NCI-H2196 treated with DMSO at 0.1 percent for 48 hours (cell line): ENCODE results near the gene BPIFB2.
"Not testable (repeated sequence)": the region's sequence is repeated elsewhere in the genome, so short reads cannot be mapped to it uniquely, and the experiment has no call there.

Source experiments
- DNase-seq: peaks from one replicate; lab custom pipeline; 2025; ENCODE audit not compliant: unreplicated experiment; lab: John Stamatoyannopoulos, UW

BPIFB2 gene, protein sequence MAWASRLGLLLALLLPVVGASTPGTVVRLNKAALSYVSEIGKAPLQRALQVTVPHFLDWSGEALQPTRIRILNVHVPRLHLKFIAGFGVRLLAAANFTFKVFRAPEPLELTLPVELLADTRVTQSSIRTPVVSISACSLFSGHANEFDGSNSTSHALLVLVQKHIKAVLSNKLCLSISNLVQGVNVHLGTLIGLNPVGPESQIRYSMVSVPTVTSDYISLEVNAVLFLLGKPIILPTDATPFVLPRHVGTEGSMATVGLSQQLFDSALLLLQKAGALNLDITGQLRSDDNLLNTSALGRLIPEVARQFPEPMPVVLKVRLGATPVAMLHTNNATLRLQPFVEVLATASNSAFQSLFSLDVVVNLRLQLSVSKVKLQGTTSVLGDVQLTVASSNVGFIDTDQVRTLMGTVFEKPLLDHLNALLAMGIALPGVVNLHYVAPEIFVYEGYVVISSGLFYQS

DNA sequence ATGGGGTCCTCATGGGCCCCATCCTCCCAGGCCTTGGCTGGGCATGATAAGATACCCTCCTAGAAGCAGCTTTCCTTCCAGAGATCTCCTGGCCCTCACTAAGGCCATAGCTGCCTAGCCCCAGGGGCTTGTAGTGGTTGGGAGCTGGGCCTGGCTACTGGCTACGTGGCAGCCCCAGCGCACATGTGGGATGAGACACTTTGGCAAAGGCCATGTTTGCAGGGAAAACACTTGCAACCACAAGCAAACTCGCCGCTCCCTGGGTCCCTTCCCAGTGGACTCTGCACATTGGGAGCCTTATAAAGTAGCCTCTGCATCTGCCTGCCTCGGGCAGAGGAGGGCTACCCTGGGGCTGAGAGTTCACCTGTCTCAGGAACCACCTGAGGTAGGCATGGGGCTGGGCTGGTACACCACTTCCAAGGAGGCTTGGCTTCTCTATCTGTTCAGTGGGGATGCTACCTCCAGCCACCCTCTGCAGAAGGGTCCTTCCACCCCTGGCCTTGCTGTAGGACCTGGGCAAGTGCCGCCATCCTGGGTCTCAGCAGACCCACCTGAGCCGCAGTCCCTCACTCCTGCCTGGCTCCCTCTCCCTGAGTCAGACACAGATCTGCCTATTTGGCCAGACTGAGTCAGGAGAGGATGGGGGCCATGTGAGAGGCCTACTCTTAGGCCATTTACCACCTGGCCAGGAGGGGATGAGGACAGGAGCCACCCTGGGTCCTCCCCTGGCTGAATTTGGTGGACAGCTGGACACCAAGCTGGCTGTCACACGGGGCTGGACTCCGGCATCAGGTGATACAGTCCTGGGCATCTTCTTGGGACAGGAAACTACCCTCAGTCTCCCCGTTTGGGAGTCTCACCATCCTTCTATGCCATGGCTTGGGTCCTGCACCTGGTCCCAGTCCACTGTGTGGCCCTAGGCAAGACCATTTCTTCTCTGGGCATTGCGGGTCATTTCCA is at the start of gene BPIFB2:
TSS of gene BPIFB2 (plus strand) at position 329 of the 960 bp plus-strand sequence. CDS start 871 bp downstream, outside the sequence.
- no peak for DNase-seq

DNA sequence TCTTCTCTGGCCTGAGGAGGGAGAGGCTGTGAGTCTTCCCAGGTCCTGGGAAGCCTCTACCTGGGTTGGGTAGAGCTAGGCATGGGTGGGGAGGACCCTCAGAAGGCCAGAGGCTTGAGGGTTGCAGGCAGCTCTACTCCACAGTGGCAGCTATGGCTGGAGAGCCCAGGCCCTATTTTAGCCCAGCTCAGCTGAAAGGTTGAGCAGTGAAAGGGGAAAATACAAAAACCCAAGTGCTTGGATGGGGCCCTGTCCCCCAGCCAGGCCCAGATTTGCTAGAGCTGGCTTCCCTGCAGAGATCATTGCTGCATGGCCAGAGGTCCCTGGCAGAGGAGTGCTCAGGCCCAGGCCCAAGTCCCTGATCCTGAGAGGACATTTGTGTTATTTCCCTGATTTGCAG is 48.9 kb upstream of the BPIFB2 start:
- DNase-seq = no peak

DNA sequence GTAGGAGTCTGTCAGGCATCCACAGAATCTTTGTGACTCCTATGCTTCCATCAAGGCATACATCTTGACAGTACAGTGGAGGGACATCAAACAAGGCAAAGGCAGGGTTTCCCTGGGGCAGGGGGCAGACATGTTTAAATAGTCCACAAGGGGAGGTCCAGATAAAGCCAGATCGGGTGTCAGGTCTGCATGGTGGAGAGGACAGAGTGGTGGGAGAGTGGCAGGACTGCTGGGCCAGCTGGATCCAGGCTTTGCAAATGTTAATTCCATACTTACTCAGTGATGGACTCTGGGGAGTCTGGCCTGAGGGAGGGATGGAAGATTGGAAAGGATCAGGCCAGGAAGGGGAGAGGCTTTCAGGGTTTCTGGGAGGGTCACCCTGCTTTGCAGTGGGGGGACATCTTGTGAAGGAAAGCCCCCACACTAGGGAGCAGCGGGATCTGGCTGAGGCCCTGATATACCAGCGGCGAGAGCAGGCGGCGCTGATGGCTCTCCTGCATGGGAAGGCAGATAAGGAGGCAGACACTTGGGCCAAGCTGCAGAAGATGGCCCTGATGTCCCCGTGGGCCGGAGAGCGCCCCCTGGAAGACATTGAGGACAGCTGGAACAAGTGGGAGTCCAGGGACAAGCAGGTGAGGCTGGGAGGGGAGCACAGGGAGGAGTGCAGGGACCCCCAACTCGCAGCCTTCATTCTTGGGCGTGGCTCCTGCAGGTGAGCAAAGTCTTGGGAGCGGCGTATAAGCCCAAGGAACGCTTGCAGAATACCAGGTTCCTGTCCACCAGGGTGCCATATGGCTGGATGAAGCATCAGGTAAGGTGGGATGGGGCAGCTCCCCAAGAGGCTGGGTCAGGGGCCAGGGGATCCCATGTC is 47.9 kb upstream of the BPIFB2 start:
- no peak for DNase-seq

DNA sequence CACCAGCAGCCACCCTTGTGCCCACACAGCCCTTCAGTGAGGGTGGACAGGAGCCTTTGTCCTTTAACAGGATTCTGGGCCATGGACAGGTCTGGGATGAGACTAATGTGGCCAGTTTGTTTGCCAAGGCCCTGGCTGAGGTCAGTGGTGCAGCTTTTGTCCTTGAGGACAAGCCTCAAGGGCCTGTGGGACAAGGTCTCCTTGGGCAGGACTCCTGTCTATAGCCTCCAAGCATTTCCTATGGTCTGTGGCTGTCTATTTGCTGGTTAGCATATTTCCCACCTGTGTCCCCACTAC is 47.3 kb upstream of the BPIFB2 start:
- DNase-seq = no peak

DNA sequence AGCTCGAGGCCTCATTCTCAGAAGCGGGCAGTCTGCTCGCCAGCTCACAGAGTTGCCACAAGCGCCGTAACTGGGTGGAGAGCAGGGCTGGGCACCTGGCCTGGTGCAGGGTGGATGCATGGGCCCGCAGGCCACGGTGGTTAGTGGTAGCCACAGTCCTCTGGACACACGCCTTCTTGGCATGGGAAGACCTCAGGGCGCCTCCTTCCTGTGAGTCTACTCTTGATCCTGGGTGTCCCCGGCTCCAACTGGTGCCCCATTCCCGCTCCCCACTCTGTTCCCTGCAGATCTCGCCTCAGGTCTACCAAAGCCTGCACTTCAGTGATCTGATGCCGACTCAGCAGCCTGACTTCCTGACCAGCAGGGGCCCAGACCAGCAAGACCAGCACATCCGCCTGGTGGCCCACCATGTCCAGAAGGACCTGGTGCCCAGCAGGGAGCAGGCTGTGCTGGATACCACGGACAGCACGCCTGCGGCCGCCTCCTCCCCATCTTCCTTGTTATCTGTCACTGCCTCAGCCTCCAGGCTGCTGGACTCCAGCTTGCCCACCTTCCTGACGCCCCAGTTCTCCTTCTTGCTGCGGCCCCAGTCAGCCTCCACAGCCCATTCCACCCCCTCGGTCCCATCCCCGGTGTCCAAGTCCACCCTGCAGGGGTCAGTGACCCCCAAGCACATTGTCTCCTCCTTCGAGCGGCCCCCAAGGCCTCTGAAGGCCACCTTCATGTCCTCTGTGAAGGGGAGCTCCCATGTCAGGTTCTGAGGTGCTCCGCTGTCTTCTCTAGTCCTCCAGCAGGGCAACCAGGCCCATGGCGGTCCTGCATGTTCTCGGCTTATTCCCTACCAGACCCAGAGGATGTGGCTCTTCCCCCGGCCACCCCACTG is 46.4 kb upstream of the BPIFB2 start:
- DNase-seq = no peak

DNA sequence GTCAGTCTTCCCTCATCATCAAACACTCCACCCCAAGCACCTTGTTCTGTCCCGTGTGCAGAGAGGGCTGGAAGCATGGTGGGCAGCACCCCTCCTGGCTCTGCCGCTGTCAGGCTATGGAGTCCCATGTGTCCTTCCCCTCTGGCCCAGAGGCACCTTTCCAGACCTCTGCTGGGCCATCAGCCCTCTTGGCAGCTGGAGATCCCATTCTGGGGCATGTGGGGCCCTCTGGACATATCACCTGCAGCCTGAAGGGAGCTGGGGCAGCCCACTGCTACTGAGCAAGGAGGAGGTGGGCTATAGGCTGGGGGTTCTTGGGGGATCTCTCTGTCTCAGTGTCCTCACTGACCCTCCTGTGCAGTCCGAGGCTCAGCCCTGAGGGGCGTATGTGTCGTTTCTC is 45.5 kb upstream of the BPIFB2 start:
- no peak for DNase-seq

DNA sequence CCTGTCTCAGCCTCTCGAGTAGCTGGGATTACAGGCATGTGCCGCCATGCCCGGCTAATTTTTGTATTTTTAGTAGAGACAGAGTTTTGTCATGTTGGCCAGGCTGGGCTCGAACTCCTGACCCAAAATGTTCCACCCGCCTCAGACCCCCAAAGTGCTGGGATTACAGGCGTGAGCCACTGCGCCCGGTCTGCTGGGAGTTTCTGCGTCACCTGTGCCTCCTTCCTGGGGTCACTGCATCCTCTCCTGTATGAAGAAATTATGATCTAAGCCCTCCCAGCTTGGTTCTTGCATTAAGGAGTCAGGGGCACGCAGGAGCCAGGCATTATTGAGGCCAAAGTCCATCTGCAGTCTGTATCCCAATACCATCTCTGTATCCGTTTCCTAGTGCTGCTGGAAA is 44.9 kb upstream of the BPIFB2 start:
- not testable (repeated sequence) for DNase-seq

DNA sequence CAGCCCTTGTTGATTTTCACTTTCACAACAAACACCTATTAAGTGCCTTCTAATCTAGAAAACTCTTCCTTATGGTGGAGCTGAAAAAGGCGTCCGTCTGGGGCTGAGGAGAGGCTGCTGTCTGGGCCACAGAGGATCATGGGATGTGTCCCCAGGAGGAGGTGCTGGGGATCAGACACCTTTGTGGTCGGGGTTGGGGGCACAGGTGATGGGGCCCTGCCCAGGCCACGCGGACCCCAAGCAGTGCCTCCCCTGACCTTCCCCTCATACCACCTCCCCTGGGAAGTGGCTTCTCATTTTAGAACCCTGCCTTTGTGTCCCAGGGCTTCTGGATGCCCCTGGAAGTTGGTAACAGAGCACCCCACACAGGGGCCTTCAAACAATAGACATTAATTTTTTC is 44.3 kb upstream of the BPIFB2 start:
- DNase-seq = no peak

DNA sequence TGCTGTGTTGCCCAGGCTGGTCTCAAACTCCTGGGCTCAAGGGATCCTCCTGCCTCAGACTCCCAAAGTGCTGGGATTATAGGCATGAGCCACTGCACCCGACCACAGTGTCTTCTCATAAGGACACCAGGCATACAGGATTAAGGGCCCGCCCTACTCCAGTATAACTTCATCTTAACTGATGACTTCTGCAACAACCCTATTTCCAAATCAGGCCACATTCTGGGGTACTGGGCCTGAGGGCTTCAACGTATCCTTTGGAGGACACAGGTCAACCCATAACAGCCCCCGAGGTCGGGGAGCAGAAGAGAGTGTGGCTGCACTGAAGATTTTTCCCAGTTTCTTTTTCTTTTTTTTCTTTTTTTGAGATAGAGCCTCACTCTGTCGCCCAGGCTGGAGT is 42.9 kb upstream of the BPIFB2 start:
- DNase-seq = no peak

DNA sequence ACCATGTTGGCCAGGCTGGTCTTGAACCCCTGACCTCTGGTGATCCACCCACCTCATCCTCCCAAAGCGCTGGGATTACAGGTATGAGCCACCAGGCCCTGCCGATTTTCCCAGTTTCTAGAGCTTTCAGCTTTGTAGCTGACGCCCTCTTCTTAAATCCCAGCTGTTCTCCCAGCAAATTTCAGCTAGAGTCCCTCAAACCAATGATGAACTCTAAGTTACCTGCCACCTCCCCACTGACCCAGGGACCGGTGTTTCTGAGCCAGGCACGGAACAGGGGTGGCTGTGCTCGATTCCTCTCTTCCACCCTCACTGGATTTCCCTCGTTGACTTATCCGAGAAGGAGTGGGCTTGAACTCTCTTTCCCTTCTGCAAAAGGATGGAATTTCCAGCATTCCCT is 42.4 kb upstream of the BPIFB2 start:
- DNase-seq = no peak

DNA sequence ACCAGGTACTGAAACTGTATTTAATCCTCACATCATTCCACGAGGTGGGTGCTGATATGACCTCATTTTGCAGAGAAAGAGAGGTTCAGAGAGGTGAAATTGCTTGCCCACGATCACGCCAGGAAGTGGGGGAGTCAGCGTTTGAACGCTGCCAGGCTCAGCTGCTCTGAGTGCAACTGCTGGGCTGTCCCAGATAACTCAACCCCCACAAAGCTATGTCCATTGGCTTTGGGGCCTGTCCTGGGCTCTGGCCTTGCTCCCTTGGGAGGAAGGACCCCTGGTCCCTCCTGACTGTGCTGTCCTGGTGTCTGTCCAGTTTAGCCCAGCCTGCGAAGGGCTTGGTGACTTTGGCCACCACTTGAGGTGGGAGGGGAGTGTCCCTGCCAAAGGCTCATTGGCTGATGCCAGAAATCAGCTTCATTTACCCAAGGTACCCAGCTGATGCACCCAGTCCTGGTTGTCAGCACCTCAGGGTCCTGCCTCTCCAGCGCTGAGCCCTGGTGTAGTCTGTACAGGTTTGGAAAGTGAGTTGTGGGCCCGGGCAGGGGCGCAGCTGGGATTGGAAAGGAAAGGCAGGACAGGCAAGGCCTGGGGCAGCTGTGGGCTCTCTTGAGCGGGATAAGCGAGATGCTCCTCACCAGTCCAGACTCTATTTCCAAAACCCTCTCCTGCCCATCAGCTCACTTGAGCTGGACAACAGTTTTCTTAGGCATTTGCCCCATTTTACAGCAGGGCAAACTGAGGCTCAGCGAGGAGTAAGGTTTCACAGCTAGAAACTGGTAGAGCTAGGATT is 41.7 kb upstream of the BPIFB2 start:
- no peak for DNase-seq

DNA sequence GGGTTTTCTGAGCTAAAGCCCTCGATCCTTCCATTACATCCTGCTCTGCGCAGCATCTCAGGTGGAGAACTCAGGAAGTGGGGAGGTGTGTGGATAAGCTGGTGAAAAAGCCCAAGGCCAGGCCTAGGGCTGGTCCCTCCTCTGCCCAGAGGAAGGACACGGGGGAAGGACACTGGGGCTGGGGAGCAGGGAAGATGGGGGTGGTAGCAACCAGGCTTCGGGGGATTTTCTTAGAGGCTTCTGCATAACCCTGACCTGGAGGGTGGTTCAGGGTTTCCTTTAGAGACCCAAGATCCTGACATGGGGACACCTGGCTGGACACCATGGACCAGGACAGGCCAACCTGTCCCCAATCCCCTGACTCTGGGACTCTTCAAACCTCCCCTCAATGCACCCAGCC is 41.1 kb upstream of the BPIFB2 start:
- DNase-seq = no peak

DNA sequence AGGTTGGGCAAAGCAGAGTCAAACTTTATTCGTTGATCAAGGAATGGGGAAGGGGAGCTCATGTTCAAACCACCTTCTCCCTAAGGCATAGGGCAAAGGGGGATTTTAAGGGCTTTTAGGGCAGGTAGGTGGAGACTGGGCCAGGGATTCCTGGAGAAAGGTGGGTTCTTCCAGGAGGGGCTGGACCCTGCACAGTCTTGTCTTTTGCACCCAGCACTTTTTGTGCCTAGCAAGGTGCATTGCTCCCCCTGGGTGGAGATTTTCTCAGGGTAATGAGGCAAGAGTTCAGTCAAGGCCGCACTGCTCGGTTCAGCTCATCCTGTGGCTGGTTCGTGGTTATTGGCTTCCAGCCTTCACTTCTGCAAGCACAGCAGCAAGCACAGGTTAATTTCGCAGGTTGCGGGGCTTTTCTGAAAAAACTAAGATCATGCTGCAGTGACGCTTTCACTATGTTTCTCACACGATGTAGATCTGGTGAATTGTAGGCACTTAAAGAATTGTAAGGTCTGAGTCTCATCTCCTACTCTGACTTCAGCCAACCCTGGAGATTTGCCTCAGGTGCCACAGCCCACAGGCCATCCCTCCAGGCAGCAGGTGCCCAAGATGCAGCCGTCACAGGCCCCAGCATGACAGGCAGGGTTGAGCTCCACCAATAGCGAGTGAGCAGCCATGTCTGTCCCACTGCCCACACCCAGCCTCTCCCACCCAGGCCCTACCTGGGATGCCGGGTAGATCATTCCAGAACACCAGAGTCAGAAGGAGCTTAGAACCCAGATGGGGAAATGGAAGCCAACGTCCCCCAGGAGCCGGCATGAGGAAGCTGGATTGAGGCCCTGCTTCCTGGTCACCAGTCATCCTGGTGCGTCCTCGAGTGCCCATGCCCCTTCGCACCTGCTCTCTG is 40.4 kb upstream of the BPIFB2 start:
- no peak for DNase-seq

DNA sequence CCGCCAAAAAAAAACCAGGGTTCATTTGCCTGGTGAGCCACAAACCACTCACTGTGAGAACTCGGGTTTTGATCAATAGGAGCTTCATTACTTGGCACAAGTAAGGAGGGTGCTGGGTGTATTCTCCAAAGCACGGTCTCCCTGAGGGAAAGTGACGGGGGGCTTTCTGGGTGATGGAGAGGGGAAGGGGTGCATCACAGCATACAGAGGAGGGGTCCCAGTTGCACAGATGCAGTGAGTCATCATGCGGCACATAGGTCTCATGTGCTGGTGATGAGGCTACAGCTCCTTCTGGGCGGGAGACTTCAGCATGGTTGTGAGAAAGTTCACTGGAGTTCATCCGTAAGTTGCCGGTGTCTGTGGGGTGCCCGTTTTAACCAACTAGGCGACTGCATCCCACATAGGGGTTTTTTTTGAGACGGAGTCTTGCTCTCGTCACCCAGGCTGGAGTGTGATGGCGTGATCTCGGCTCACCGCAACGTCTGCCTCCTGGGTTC is 39.5 kb upstream of the BPIFB2 start:
- no peak for DNase-seq

DNA sequence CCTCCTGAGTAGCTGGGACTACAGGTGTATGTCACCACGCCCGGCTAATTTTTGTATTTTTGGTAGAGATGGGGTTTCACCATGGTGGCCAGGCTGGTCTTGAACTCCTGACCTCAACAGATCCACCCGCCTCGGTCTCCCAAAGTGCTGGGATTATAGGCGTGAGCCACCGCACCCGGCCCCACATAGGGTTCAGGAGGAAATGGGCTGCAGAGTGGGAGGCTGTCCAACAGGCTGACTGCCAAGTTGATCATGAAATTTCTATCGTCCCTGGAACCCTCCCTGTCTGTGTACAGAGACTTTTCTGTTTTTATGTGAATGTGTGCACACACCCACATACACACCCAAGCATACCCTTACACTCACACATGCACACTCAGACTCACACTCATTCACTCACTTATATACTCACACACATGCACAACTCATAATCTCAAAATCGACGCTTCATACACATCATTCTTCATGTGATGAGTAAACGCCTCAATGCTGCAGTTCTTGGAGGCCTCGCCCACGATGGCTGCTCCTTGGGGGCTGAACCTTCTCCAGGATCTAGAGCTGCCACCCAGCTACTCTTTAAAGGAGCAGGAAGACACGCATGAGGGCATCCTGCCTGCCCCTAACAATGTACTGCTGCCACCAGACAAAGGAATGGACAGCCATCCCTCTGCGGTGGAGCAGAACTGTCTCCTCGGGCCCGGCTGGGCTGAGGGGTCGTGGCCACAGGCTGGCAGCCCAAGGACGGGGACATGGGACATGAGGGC is 38.8 kb upstream of the BPIFB2 start:
- no peak for DNase-seq

DNA sequence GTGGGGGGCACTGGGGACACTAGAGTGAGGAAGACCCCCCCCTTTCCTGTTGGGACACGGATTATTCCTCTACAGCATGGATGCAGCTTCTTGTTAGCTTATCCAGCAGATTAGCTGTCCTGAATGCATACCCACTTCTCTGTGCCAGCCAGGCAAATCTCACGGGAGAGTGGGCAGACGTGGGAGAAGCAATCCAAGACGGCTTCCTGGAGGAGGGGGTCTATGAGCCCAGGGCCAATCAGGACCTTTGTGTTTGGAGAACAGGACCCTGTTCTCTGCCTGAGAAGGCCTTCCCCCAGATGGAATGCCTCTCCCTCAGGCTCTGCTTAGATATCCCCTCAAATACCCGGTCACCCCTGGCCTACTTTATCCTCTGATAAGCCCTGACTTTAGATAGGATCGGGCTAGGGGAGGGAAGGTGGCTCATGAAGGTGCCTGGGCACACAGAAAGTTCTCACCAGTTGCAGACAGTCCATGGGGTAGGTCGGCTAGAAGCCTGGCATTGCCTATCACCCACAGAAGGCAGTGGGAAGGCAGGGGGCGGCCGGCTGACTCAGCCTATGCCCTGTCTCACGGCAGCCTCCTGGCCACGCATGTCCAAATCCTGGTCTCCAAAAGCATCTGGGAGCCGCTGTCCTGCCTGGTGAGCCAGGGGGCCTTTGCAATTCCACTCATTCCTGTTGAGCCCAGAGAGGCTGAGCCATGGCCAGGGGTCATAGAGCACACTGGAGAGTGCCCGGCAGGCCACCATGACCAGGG is 38.0 kb upstream of the BPIFB2 start:
- DNase-seq = no peak
